ENCODE data around the gene SYNGR2.

GRCh38 chr17:78144736-78145641, 23.4 kb upstream of the SYNGR2 start:
- TF ChIP-seq SP1 (IDR thresholded peaks at IDR 0.05) = no peak
- TF ChIP-seq CTBP1 (IDR thresholded peaks at IDR 0.05; ENCODE audit: borderline replicate concordance) = no peak
- no peak for TF ChIP-seq BHLHE40 (IDR thresholded peaks at IDR 0.05; ENCODE audit: borderline replicate concordance)
- TF ChIP-seq HDGF (IDR thresholded peaks at IDR 0.05; ENCODE audit: borderline replicate concordance) = no peak
- no peak for TF ChIP-seq FOXM1 (IDR thresholded peaks at IDR 0.05; ENCODE audit: borderline replicate concordance)
- TF ChIP-seq SUZ12 (IDR thresholded peaks at IDR 0.05) = no peak
- no peak for TF ChIP-seq ELF4 (IDR thresholded peaks at IDR 0.05)
- TF ChIP-seq FOXK2 (IDR thresholded peaks at IDR 0.05) = no peak

All from HEK293T (cell line).